Measurements from ENCODE around the gene P3R3URF.

P3R3URF gene

DNA sequence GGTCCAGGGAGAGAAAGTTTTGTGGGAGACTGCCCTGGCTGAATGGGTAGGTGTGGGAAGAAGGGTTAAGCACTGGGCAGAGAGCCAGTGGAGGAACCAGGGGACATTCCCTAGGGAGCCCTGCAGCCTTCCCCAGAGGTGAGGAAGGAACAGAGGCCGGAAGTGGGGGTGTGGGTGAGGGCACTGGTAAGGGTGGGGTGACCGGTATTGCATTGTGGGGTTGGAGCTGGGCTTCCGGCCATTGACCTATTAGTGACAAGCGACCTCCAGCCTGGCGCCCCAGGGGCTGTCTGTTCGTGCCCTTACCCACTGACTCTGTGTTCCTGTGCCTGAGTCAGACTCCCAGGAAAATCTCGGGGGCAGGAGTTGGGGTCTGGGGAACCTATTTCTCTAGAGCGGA is 4.9 kb downstream of the P3R3URF start:
- DNase-seq, result no peak

GRCh38 chr1:46169811-46170454 is 6.4 kb downstream of the P3R3URF start:
- DNase-seq, result no peak

DNA sequence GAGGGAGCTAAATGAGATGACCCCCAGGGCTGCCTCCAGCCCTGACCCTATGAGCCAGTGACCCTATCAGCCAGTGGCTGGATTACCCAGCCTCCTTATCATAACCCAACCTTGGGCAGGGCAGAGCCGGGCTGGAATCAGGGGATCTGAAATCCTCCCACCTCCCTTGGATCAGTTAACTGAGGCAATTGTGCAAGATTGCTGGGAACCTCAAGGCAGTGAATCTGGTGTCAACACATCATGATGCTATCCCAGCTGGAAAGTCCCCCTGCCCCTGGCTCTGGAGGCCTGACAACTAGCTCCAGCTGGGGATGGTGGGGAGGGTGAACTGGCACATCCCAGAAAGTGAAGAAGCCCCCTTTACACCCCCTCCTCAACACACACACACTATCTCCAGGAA is 7.8 kb downstream of the P3R3URF start:
- no peak for DNase-seq

- peak; percentile 62 for DNase-seq
Measured at GRCh38 chr1:46166521-46167462, 9.5 kb downstream of the P3R3URF start.

DNA sequence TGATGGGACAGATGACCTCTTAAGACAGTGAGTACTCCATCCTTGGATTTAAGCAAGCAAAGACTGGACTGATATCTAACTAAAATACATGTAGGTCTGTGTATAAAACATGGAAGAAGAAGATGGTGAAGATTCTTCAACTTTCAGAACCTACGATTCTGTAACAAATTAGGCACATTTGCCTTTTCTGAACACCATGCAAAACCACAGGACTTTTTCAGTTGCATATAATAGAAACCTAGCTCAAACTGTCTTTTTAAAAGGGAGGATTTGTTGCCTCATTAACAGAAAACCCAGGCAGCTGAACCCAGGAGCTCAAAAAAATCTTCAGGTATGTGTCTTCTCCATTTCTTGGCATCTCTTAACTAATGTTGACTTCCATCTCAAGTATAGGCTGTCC is 16.1 kb downstream of the P3R3URF start:
- no peak for DNase-seq

DNA sequence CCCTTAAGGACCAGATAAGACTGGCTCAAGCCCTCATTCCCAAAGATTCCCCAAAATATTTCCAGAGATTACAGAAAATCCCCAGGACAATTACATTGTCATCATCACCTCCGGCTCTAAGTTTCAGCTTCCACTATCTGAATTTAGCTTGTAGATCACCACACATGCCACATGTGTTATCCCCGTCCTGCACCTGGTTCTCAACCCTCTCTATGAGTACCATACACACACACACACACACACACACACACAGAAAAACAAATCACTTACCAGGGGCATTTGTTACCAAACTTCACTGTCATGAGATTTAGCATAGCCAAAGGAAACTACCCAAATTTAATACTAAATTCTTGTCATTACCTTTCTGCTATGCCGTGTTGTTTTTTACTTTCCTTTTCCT is 16.8 kb downstream of the P3R3URF start:
- DNase-seq, result no peak

DNA sequence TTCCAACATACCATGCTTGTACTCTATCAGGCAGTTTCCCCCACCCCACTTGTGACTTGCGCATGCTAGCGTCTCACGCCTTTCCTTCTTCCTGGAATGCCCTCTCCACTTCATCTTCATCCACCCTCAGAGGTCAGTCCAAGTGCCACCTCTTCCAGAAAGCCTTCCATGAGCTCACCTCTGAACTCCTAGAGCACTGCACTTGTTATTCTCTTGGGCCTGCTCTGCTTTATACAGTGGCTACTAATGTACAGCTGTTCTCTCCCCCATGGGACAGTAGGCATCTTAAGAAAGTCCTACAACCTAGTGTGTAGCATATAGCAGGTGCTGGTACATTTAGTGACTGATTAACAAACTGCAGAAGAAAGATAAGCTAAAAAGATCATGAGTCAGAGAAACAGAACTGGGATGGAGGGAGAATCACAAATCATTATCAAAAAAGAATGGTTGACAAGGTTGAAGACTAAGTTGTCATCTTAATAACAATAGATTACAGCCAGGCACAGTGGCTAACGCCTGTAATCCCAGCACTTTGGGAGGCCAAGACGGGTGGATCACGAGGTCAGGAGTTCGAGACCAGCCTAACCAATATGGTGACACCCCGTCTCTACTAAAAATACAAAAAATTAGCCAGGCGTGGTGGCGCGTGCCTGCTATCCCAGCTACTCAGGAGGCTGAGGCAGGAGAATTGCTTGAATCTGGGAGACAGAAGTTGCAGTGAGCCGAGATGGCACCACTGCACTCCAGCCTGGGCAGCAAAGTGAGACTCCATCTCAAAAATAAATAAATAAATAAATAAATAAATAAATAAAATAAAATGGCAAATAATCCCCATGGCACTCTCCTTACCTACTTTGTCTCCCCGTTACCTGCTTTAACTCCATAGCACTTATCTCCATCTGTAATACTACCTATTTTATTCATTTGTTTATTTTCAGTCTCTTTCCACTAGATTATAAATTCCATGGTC is 17.7 kb downstream of the P3R3URF start:
- no peak for DNase-seq

- DNase-seq, result no peak
Measured at GRCh38 chr1:46157916-46158311, 18.4 kb downstream of the P3R3URF start.

GRCh38 chr1:46153732-46154131 is 22.6 kb downstream of the P3R3URF start:
- DNase-seq, result no peak

DNA sequence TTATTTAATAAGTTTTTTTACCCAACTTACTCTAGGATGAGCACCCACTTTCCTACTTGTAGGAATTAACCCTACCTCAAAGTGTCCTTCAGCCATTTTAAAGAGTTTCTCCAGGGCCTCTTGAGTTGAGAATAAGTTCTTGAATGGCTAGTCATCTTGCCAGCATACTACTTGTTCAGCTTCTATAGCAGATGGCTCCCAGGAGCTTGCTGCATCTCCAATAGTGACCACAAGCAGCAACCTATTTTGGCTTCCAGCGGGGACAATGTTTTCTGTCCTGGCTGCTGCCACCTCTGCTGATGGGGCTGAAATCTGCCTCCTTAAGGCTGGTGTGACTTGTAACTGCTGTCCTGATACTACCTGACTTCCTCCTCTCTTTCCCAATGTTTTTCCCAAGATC is 23.1 kb downstream of the P3R3URF start:
- no peak for DNase-seq

DNA sequence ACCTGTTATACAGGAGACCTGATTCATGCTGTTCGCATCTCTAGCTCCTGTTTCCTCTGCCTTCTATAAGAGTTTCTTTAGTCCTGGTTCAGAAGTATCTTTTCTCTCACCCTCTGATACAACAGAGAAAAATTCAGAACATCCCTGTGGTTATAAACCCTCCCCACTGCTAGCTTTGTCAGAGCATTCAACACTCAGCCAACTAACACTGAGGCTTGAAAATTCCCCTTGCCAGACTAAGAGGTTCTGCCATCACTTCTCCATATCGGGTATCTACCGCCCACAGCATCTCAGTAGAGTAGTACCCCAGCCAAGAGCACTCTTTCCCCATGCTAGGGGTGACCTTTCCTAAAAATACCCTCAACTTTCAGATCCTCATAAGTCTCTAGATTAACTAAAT is 24.3 kb downstream of the P3R3URF start:
- DNase-seq, result no peak

DNA sequence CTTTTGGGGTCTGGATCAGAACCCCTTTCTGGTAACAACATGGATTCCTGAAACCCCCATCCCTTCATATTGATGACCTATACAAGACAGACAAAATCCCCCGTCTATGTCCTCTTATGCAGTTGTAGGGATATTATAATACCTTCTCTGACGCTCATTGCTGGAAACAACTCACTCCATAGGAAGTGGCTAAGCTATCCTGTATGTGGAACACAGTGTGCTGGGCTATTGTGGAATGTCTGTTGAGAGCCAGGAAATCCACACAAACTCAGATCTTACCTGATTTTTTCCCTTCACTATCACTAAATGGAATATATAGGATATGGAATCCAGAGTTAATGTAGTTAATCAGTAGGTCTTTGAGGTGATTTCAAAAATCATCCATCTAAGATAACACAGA is 26.2 kb downstream of the P3R3URF start:
- DNase-seq, result no peak

GRCh38 chr1:46148318-46148717 is 28.0 kb downstream of the P3R3URF start:
- no peak for DNase-seq

DNA sequence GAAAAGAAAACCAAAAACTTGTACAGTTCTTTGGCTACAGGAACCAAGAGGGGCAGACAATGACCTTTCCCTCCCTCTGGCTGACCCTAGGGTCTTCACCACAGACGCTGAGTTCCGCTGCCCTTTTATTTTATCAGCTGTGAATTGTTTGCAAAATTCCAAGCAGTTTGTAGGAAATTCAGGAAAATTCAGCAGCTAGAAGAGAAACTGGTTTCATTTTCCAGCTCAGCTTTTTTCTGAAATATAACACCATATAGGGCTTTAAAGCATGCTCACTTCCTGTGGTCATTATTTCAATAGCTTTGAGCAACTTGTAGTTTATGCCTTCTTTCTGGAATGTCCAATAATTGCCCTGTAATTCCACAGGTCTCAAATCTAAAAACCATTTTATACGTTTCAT is 38.4 kb downstream of the P3R3URF start:
- DNase-seq, result no peak

- DNase-seq, result no peak
Measured at GRCh38 chr1:46136711-46137110, 39.6 kb downstream of the P3R3URF start.

GRCh38 chr1:46134660-46135331 is 41.5 kb downstream of the P3R3URF start:
- no peak for DNase-seq

GRCh38 chr1:46133781-46134350 is 42.4 kb downstream of the P3R3URF start:
- DNase-seq, result no peak

DNA sequence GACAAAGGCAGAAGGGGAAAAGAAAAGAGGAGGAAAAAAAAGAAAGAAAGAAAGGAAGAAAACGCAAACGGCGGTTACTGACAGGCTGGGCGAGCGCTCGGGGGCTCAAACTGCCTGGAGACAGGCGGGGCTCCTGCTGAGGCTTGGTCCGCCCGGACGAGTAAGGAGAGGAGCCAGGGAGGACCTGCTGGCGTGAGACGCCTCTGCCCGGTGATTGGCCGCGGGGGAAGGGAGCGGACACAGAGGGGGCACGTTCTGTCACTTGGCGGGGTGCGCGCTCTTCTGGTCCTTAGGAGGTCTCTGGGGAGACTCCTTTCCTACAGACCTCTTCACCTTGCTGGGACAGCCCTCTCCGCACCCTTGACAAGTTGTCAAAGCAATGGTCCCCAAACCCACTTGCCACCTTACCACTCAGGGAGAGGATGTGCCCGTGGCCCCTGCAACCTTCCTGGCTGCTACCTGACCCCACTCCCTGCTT is 43.1 kb downstream of the P3R3URF start:
- no peak for DNase-seq

GRCh38 chr1:46132529-46133180 is 43.6 kb downstream of the P3R3URF start, which contains the start of gene PIK3R3:
PIK3R3 (minus strand) TSS chr1:46132629; CDS start chr1:46131952, 677 bp downstream.
- DNase-seq, result peak; percentile 99

DNA sequence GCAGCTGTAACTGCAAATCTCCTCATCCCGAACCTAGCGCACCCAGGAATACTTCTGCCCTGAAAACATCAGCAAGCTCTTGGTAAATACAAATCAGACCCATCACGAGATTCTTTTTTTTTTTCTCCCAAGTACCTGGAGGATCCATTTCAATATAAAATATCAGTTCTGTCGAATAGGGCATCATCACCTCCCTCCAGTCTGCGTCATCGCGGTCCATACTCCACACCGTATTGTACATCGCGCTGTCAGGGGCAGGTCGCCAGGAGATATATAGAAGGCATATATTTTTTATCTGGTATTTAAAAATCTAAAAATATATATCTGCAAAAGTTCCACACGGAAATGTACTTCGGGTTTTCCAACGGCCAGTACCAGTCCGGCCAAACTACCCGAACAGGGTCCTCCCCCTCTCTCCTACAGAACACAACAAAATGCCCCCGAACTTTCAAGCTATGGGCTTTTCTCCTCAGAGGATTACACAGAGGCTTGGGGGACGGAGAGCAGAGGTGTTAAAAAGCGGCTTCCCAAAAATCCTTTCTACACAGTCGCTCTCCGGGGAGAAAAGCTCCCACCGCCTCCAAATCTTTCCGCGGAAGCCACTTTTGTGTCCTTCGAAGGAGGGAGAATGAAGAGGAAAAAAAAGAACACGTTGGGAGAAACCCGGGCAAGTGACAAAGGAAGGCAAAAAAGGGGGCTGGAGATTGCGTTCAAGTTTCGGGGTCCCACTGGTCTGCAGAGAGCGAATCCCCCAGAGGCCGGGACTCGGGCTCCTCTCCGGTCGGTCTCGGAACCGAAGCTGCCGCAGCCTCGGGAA is 44.4 kb downstream of the P3R3URF start:
- peak; percentile 52 for DNase-seq

Measured in right hindlimb (tissue), 1 donor.